Calu3 (cell line): ENCODE results near the gene PAPOLA. TPM values are rescaled to one million over a fixed set of nuclear protein-coding genes. Genes with fewer than 3 reads are reported as not detected.

Experiments used
- BruUV-seq: library from RNA; stranded (reverse); fragments of 400-500 nt; replicated peaks from 2 replicates; lab custom pipeline; 2021; lab: Mats Ljungman, UMichigan
- CTCF ChIA-PET: fragments of 300-600 bp; sonication (Branson Sonifier 250); formaldehyde crosslinking; loops from one replicate; lab custom pipeline; 2022; ENCODE audit warnings: antibody characterized with exemption; lab: Charles Lee
- DNase-seq: peaks from one replicate; pipeline ENCODE4 v3.0.0; 2022
- H3K27ac Mint-ChIP-seq: one replicate; pipeline ENCODE4 v1.8.0; 2022; ENCODE audit warnings: mixed read lengths; ENCODE audit not compliant: unreplicated experiment
- H3K27me3 Mint-ChIP-seq: one replicate; pipeline ENCODE4 v1.8.0; 2022; ENCODE audit warnings: mixed read lengths; ENCODE audit not compliant: unreplicated experiment
- H3K36me3 Mint-ChIP-seq: one replicate; pipeline ENCODE4 v1.8.0; 2022; ENCODE audit warnings: mild to moderate bottlenecking, moderate library complexity, mixed read lengths; ENCODE audit not compliant: insufficient read depth, unreplicated experiment
- H3K4me1 Mint-ChIP-seq: one replicate; pipeline ENCODE4 v1.8.0; 2022; ENCODE audit warnings: mild to moderate bottlenecking, low read depth, mixed read lengths; ENCODE audit not compliant: unreplicated experiment
- H3K4me3 Mint-ChIP-seq: one replicate; pipeline ENCODE4 v1.8.0; 2022; ENCODE audit warnings: mild to moderate bottlenecking, low read depth, moderate library complexity, mixed read lengths; ENCODE audit not compliant: unreplicated experiment
- H3K9me3 Mint-ChIP-seq: one replicate; pipeline ENCODE4 v1.8.0; 2022; ENCODE audit warnings: low read depth, mixed read lengths; ENCODE audit not compliant: unreplicated experiment
- CTCF ChIP-seq: fragments of 200-600 bp; IDR thresholded peaks from one replicate; pipeline ENCODE4 v1.8.0; 2022; ENCODE audit warnings: antibody characterized with exemption; ENCODE audit not compliant: unreplicated experiment
- intact Hi-C: fragments of 100-400 bp; cut with micrococcal nuclease; formaldehyde crosslinking; loops from one replicate; pipeline ENCODE4 v1.10.0; 2022; ENCODE audit not compliant: unreplicated experiment
- total RNA-seq: library from RNA; stranded (reverse); gene quantifications from 2 replicates; pipeline ENCODE4 v1.2.3, GENCODE V29; 2022

PAPOLA gene
- total RNA-seq, 1 experiment from 2014 or later = 205 TPM

- CTCF ChIA-PET = no interaction called here
- no peak for DNase-seq
- Mint-ChIP-seq H3K4me1 (peaks cover 8% of the 10 kb centered on the region), H3K9me3 (no peaks in the 10 kb centered on the region), H3K4me3 (no peak overlapping the region), H3K27me3 (no peaks in the 10 kb centered on the region), H3K27ac (no peak overlapping the region), H3K36me3 (peaks cover 15% of the 10 kb centered on the region)
- intact Hi-C loops = no loop called here
- no TSS peak for BruUV-seq
- no peak for TF ChIP-seq CTCF
Observed at GRCh38 chr14:96519970-96520369, 17.8 kb downstream of the PAPOLA start.

GRCh38 chr14:96525452-96525851 is 23.3 kb downstream of the PAPOLA start:
- intact Hi-C loops = no loop called here
- H3K9me3 Mint-ChIP-seq = no peaks in the 10 kb centered on the region
- H3K4me3 Mint-ChIP-seq = no peak overlapping the region
- no peak overlapping the region for H3K27ac Mint-ChIP-seq
- no peaks in the 10 kb centered on the region for H3K4me1 Mint-ChIP-seq
- CTCF ChIA-PET = no interaction called here
- no peaks in the 10 kb centered on the region for H3K27me3 Mint-ChIP-seq
- no TSS peak for BruUV-seq
- no peak for TF ChIP-seq CTCF
- DNase-seq = no peak
- peaks cover 29% of the 10 kb centered on the region for H3K36me3 Mint-ChIP-seq

GRCh38 chr14:96532632-96533031 is 30.4 kb downstream of the PAPOLA start:
- Mint-ChIP-seq H3K4me3 (no peak overlapping the region), H3K36me3 (peaks cover 25% of the 10 kb centered on the region), H3K27ac (no peak overlapping the region), H3K27me3 (no peaks in the 10 kb centered on the region), H3K4me1 (no peaks in the 10 kb centered on the region), H3K9me3 (no peaks in the 10 kb centered on the region)
- no peak for TF ChIP-seq CTCF
- intact Hi-C loops = no loop called here
- BruUV-seq = no TSS peak
- no peak for DNase-seq
- CTCF ChIA-PET = interaction anchor here (0.6 kb wide), 1 partner anchor 14 kb away, joined by 4 read pairs; no protein-coding TSS in a partner anchor

GRCh38 chr14:96536807-96537206 is 34.6 kb downstream of the PAPOLA start:
- no peaks in the 10 kb centered on the region for H3K9me3 Mint-ChIP-seq
- BruUV-seq = no TSS peak
- no peak overlapping the region for H3K4me3 Mint-ChIP-seq
- no peaks in the 10 kb centered on the region for H3K4me1 Mint-ChIP-seq
- CTCF ChIA-PET = interaction anchor here (0.8 kb wide), 1 partner anchor 66 kb away, joined by 8 read pairs; no protein-coding TSS in a partner anchor
- intact Hi-C loops = no loop called here
- TF ChIP-seq CTCF = no peak
- DNase-seq = no peak
- no peak overlapping the region for H3K27ac Mint-ChIP-seq
- peaks cover 13% of the 10 kb centered on the region for H3K36me3 Mint-ChIP-seq
- H3K27me3 Mint-ChIP-seq = no peaks in the 10 kb centered on the region
